ENCODE data around the gene PNMA5. TPM values are rescaled to one million over a fixed set of nuclear protein-coding genes. Genes with fewer than 3 reads are reported as not detected.

Gene PNMA5
- total and polyA plus RNA-seq, 2 donors (not counting 3 experiments of a cell fraction or from before 2014, with no cell fraction given), result not detected

- peaks cover 13% of the 10 kb centered on the region for H3K4me1 ChIP-seq (ENCODE audit: control insufficient read depth, extremely low read depth, insufficient read depth, low read length)
- CTCF ChIA-PET, result interaction anchor here (0.6 to 2.0 kb wide), 21 partner anchors 11 to 768 kb away, joined by 3 to 16 read pairs (median 4); partner anchors contain the start of genes BGN and HAUS7
- H3K36me3 ChIP-seq (ENCODE audit: control insufficient read depth in 2 of 2, extremely low read depth in 1 of 2, insufficient read depth in 2 of 2, low read length in 2 of 2), result no peaks in the 10 kb centered on the region
- H3K9ac ChIP-seq (replicated peaks; ENCODE audit: extremely low read depth, insufficient read depth, low read length), result peak overlapping the region; percentile 58
- no peaks in the 10 kb centered on the region for H3K79me2 ChIP-seq (ENCODE audit: control insufficient read depth, insufficient read depth, low read length)
- no peaks in the 10 kb centered on the region for H3K9me3 ChIP-seq (replicated peaks; ENCODE audit: control insufficient read depth, insufficient read depth, low read length)
- no peaks in the 10 kb centered on the region for H3K9me1 ChIP-seq (replicated peaks; ENCODE audit: control insufficient read depth, extremely low read depth, insufficient read depth, low read length)
- peak overlapping the region; percentile 28 to 62 (median 30) for H3K4me3 ChIP-seq (replicated peaks in 1 of 3; ENCODE audit: insufficient read depth in 1 of 3, low read depth in 1 of 3, low read length in 3 of 3)
- H3K4me2 ChIP-seq (ENCODE audit: insufficient read depth, low read length), result peak overlapping the region; percentile 46
- TSS peak; percentile 36 for BruUV-seq (replicated peaks)
- no peaks in the 10 kb centered on the region for H4K20me1 ChIP-seq (replicated peaks; ENCODE audit: control insufficient read depth, extremely low read depth, insufficient read depth, low read length)
- peak overlapping the region; percentile 59 for H2AFZ ChIP-seq (ENCODE audit: low read depth, low read length)
- no peaks in the 10 kb centered on the region for H3K27me3 ChIP-seq (ENCODE audit: control insufficient read depth in 2 of 2, insufficient read depth in 2 of 2, low read length in 2 of 2)
- intact Hi-C loops (cut with micrococcal nuclease), result loop anchor here (1.0 to 5.0 kb wide), 2 partner anchors 90 to 565 kb away; no protein-coding TSS in a partner anchor
- TF ChIP-seq JUN (IDR thresholded peaks at IDR 0.05; ENCODE audit: borderline replicate concordance, insufficient read depth, insufficient read length, low read depth), result no peak
- TF ChIP-seq FOS (IDR thresholded peaks at IDR 0.05; ENCODE audit: borderline replicate concordance, insufficient read depth, low read length), result no peak
- TF ChIP-seq EZH2 (IDR thresholded peaks at IDR 0.05; ENCODE audit: borderline replicate concordance, low read depth, low read length, severe bottlenecking), result no peak
- TF ChIP-seq, protein P1, sequence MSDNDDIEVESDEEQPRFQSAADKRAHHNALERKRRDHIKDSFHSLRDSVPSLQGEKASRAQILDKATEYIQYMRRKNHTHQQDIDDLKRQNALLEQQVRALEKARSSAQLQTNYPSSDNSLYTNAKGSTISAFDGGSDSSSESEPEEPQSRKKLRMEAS (IDR thresholded peaks at IDR 0.05; ENCODE audit: insufficient read depth, insufficient read length), result no peak
- POLR2A ChIA-PET, result no interaction called here
- DNase-seq (ENCODE audit: low read depth, low spot score), result no peak
- dilution Hi-C loops (cut with MboI; ENCODE audit: extremely low pct_ligation_motif_present, low sequenced_read_pairs), result no loop called here
- peak; percentile 18 for FAIRE-seq
- H3K27ac ChIP-seq (ENCODE audit: insufficient read depth, low read depth, low read length), result peak overlapping the region; percentile 46
Measured at GRCh38 chrX:152942077-152942442, 51.9 kb downstream of the PNMA5 start.

DNA sequence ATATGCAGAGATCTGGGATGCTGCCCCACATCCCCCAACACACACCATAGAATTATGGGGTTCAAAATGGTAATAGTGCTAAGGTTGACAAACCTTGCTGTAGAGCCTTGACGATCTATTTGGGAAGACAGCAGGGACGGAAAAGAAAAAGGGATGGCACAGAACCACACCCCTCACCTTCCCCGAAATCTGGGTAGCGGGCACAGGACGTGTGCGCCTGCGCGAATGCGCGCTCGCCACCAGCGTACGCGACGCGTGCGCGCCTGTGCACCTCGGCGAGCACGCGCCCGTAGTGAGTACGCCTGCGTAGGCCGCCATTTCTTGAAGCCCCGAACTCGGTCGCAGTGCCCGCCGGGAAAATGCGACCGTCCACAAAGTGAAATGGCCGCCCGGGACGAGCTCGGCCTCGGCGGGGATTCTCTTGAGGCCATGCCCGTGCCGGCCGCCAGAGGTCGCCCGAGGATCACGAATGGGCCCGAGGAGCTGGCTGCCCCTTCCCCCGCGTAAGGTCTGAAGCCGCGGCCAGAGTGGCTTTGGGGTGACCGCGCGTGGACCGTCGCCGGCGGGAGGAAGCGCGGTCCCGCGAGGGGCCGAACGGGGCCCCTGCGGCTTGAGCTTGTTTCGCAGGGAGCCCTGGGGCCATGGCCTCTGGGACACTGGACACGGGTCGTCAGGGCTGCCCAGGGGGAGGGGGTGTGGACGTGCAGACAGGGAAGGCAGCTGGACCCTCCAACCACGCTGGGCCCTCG is 52.4 kb downstream of the PNMA5 start:
- peak; percentile 74 for TF ChIP-seq POLR2AphosphoS5 (IDR thresholded peaks at IDR 0.05; ENCODE audit: insufficient read depth, low read depth, low read length)
- TF ChIP-seq POLR2A (IDR thresholded peaks at IDR 0.05; ENCODE audit: low read depth, low read length), result peak; percentile 75
- TF ChIP-seq, protein P2, sequence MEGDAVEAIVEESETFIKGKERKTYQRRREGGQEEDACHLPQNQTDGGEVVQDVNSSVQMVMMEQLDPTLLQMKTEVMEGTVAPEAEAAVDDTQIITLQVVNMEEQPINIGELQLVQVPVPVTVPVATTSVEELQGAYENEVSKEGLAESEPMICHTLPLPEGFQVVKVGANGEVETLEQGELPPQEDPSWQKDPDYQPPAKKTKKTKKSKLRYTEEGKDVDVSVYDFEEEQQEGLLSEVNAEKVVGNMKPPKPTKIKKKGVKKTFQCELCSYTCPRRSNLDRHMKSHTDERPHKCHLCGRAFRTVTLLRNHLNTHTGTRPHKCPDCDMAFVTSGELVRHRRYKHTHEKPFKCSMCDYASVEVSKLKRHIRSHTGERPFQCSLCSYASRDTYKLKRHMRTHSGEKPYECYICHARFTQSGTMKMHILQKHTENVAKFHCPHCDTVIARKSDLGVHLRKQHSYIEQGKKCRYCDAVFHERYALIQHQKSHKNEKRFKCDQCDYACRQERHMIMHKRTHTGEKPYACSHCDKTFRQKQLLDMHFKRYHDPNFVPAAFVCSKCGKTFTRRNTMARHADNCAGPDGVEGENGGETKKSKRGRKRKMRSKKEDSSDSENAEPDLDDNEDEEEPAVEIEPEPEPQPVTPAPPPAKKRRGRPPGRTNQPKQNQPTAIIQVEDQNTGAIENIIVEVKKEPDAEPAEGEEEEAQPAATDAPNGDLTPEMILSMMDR (IDR thresholded peaks at IDR 0.05; ENCODE audit: extremely low read depth in 1 of 2, insufficient read depth in 1 of 2, low read depth in 1 of 2, low read length in 2 of 2), result peak; percentile 64 to 81
- TF ChIP-seq EZH2 (IDR thresholded peaks at IDR 0.05; ENCODE audit: borderline replicate concordance, low read depth, low read length, severe bottlenecking), result no peak
- TF ChIP-seq, protein P1 (IDR thresholded peaks at IDR 0.05; ENCODE audit: insufficient read depth, insufficient read length), result peak; percentile 18
- Histone ChIP-seq H3K9me3 (replicated peaks; ENCODE audit: control insufficient read depth, insufficient read depth, low read length) (no peaks in the 10 kb centered on the region), H3K27ac (ENCODE audit: insufficient read depth, low read depth, low read length) (peak overlapping the region; percentile 46), H4K20me1 (replicated peaks; ENCODE audit: control insufficient read depth, extremely low read depth, insufficient read depth, low read length) (no peaks in the 10 kb centered on the region), H3K27me3 (ENCODE audit: control insufficient read depth in 2 of 2, insufficient read depth in 2 of 2, low read length in 2 of 2) (no peaks in the 10 kb centered on the region), H3K79me2 (ENCODE audit: control insufficient read depth, insufficient read depth, low read length) (no peaks in the 10 kb centered on the region), H3K4me2 (ENCODE audit: insufficient read depth, low read length) (peak overlapping the region; percentile 87), H3K36me3 (ENCODE audit: control insufficient read depth in 2 of 2, extremely low read depth in 1 of 2, insufficient read depth in 2 of 2, low read length in 2 of 2) (no peaks in the 10 kb centered on the region), H3K4me1 (ENCODE audit: control insufficient read depth, extremely low read depth, insufficient read depth, low read length) (peaks cover 13% of the 10 kb centered on the region), H2AFZ (ENCODE audit: low read depth, low read length) (peak overlapping the region; percentile 61), H3K9me1 (replicated peaks; ENCODE audit: control insufficient read depth, extremely low read depth, insufficient read depth, low read length) (no peaks in the 10 kb centered on the region), H3K4me3 (replicated peaks in 1 of 3; ENCODE audit: insufficient read depth in 1 of 3, low read depth in 1 of 3, low read length in 3 of 3) (peak overlapping the region; percentile 28 to 74 (median 62)), H3K9ac (replicated peaks; ENCODE audit: extremely low read depth, insufficient read depth, low read length) (peak overlapping the region; percentile 58)
- BruUV-seq (replicated peaks), result no TSS peak
- DNase-seq (ENCODE audit: low read depth, low spot score) (peak; percentile 91), FAIRE-seq (peak; percentile 98)
- ChIA-PET CTCF (interaction anchor here (0.6 to 2.0 kb wide), 23 partner anchors 10 to 768 kb away, joined by 3 to 16 read pairs (median 4); partner anchors contain the start of genes BGN and HAUS7), POLR2A (no interaction called here)
- dilution Hi-C loops (cut with MboI; ENCODE audit: extremely low pct_ligation_motif_present, low sequenced_read_pairs), result no loop called here
- intact Hi-C loops (cut with micrococcal nuclease), result loop anchor here (1.0 to 5.0 kb wide), 3 partner anchors 91 to 727 kb away; no protein-coding TSS in a partner anchor

Data from endothelial cell of umbilical vein (primary cell).